COLO668 (cell line): ENCODE measurements around the gene FUCA2.
A peak's percentile ranks its signal among the peaks of the same experiment; 100 is the strongest.

Experiments used
- DNase-seq: peaks from one replicate; lab custom pipeline; 2025; ENCODE audit not compliant: unreplicated experiment; lab: John Stamatoyannopoulos, UW

FUCA2 gene

GRCh38 chr6:143510991-143511891, at the start of gene FUCA2:
TSS of gene FUCA2 (minus strand) at chr6:143511720. CDS start at chr6:143511634, 86 bp downstream.
- DNase-seq, result peak; percentile 85

GRCh38 chr6:143561105-143561704, 49.7 kb upstream of the FUCA2 start:
- no peak for DNase-seq

GRCh38 chr6:143559051-143559660, 47.6 kb upstream of the FUCA2 start:
- no peak for DNase-seq

- DNase-seq, result no peak
Measured at GRCh38 chr6:143556529-143556928, 45.0 kb upstream of the FUCA2 start.

GRCh38 chr6:143555582-143555981, 44.1 kb upstream of the FUCA2 start:
- no peak for DNase-seq

- no peak for DNase-seq
Measured at GRCh38 chr6:143555071-143555492, 43.6 kb upstream of the FUCA2 start.

- no peak for DNase-seq
Measured at GRCh38 chr6:143553337-143553736, 41.8 kb upstream of the FUCA2 start.

- DNase-seq, result no peak
Measured at GRCh38 chr6:143549949-143550268, 38.4 kb upstream of the FUCA2 start.

- DNase-seq, result no peak
Measured at GRCh38 chr6:143549221-143549948, 37.9 kb upstream of the FUCA2 start.

- DNase-seq, result no peak
Measured at GRCh38 chr6:143546599-143546998, 35.1 kb upstream of the FUCA2 start.

GRCh38 chr6:143545976-143546547, 34.5 kb upstream of the FUCA2 start:
- DNase-seq, result no peak

- no peak for DNase-seq
Measured at GRCh38 chr6:143545165-143545564, 33.6 kb upstream of the FUCA2 start.

- DNase-seq, result no peak
Measured at GRCh38 chr6:143544011-143544696, 32.6 kb upstream of the FUCA2 start.

GRCh38 chr6:143543435-143543834, 31.9 kb upstream of the FUCA2 start:
- no peak for DNase-seq

- DNase-seq, result peak; percentile 19
Measured at GRCh38 chr6:143542888-143543287, 31.4 kb upstream of the FUCA2 start.

- no peak for DNase-seq
Measured at GRCh38 chr6:143540192-143540591, 28.7 kb upstream of the FUCA2 start.

- DNase-seq, result no peak
Measured at GRCh38 chr6:143539734-143540133, 28.2 kb upstream of the FUCA2 start.

- no peak for DNase-seq
Measured at GRCh38 chr6:143539106-143539505, 27.6 kb upstream of the FUCA2 start.

- DNase-seq, result no peak
Measured at GRCh38 chr6:143538374-143538773, 26.9 kb upstream of the FUCA2 start.

- DNase-seq, result peak; percentile 75
Measured at GRCh38 chr6:143536866-143537691, 25.6 kb upstream of the FUCA2 start.
